Fibroblast of lung (primary cell): ENCODE measurements around the gene USP31. TPM values are rescaled to one million over a fixed set of nuclear protein-coding genes. Genes with fewer than 3 reads are reported as not detected.

Experiments used
- DNase-seq, 2 donors: peaks; one replicate each; pipeline versions ENCODE4 v3.0.0 to v3.0.0-alpha.2; 2010; ENCODE audit warnings: low read depth in 2 of 2
- H2AFZ ChIP-seq: 2 replicates; pipeline ENCODE4 v1.5.1; 2012; ENCODE audit warnings: low read length, control low read depth, inconsistent platforms
- H3K27ac ChIP-seq: 2 replicates; pipeline ENCODE4 v1.5.1; 2011; ENCODE audit warnings: low read length, control low read depth; ENCODE audit not compliant: insufficient read depth
- H3K27me3 ChIP-seq: 2 replicates; pipeline ENCODE4 v1.5.1; 2011; ENCODE audit warnings: mild to moderate bottlenecking, low read length; ENCODE audit not compliant: control insufficient read depth, insufficient read depth
- H3K36me3 ChIP-seq: 2 replicates; pipeline ENCODE4 v1.5.1; 2011; ENCODE audit warnings: low read length; ENCODE audit not compliant: control insufficient read depth, insufficient read depth
- H3K4me1 ChIP-seq: 2 replicates; pipeline ENCODE4 v1.5.1; 2011; ENCODE audit warnings: low read length; ENCODE audit not compliant: control insufficient read depth, insufficient read depth; ENCODE audit errors: extremely low read depth
- H3K4me2 ChIP-seq: 2 replicates; pipeline ENCODE4 v1.5.1; 2011; ENCODE audit warnings: low read length, control low read depth; ENCODE audit not compliant: insufficient read depth; ENCODE audit errors: extremely low read depth
- H3K4me3 ChIP-seq, 4 experiments: fragments of 200-600 bp in 1 of 4; sonication (generic) in 1 of 4; replicated peaks in 1 of 4; 2 replicates each; pipeline ENCODE4 v1.5.1; 2011 to 2016; ENCODE audit warnings: low read length in 4 of 4, low read depth in 3 of 4, mild to moderate bottlenecking in 3 of 4, control low read depth in 2 of 4, inconsistent platforms in 1 of 4, mixed read lengths in 1 of 4; ENCODE audit not compliant: insufficient read depth in 1 of 4; ENCODE audit errors: control extremely low read depth in 1 of 4
- H3K79me2 ChIP-seq: 2 replicates; pipeline ENCODE4 v1.5.1; 2012; ENCODE audit warnings: mild to moderate bottlenecking, low read length, inconsistent platforms; ENCODE audit not compliant: control insufficient read depth, insufficient read depth
- H3K9ac ChIP-seq: 2 replicates; pipeline ENCODE4 v1.5.1; 2011; ENCODE audit warnings: mild to moderate bottlenecking, low read length, control low read depth; ENCODE audit not compliant: insufficient read depth
- H3K9me3 ChIP-seq: 2 replicates; pipeline ENCODE4 v1.5.1; 2012; ENCODE audit warnings: low read depth, low read length; ENCODE audit not compliant: control insufficient read depth, insufficient read depth
- H4K20me1 ChIP-seq: 2 replicates; pipeline ENCODE4 v1.5.1; 2011; ENCODE audit warnings: low read length; ENCODE audit not compliant: control insufficient read depth, insufficient read depth; ENCODE audit errors: extremely low read depth
- CTCF ChIP-seq, 2 donors: IDR thresholded peaks in 1 of 2; conservative IDR thresholded peaks in 1 of 2; 1 replicate in 1 of 2; 2 replicates in 1 of 2; pipeline ENCODE4 v1.5.1; 2011 to 2012; ENCODE audit warnings: low read length in 2 of 2, control low read depth in 1 of 2, inconsistent platforms in 1 of 2, low read depth in 1 of 2, mild to moderate bottlenecking in 1 of 2
- EZH2 ChIP-seq: IDR thresholded peaks from 2 replicates; pipeline ENCODE4 v1.5.1; 2012; ENCODE audit warnings: low read length, control low read depth, mild to moderate bottlenecking; ENCODE audit errors: missing control alignments
- polyA plus RNA-seq, 2 donors: library from polyadenylated mRNA; depleted of rRNA in 1 of 2; stranded (reverse) in 1 of 2; unstranded in 1 of 2; fragments of >200 nt; gene quantifications; 2 replicates each; pipeline ENCODE4 v1.2.1, GENCODE V29; 2011 to 2012; ENCODE audit warnings: missing spikeins in 1 of 2
- total RNA-seq: library from RNA; depleted of rRNA; stranded (reverse); fragments of >200 nt; gene quantifications from 2 replicates; pipeline ENCODE4 v1.2.1, GENCODE V29; 2014

USP31 gene
- total and polyA plus RNA-seq, 2 donors (not counting 1 experiment from before 2014, with no cell fraction given), result 4.8 to 5.8 TPM

DNA sequence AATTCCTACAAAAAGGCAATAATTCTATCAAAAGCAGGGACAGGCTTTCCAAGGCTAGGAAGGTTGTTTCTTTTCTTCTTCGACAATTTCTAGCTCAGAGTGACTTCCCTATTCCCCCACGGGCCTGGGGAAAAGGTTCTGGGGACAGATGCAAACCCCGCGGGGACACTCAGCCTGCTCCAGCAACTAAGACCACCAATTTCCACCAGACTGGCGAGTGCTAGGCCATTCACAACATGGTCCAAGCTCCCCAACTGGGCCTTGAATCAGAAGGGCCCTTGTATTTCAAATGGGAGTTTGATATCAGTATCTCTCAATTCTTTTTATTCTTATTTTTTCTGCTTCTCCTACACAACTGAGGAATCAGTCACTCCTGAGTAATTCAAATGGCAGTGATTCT lies 86.7 kb downstream of the USP31 start:
- DNase-seq, result no peak
- Histone ChIP-seq H3K4me3 (no peak overlapping the region), H3K27ac (no peak overlapping the region), H3K9ac (no peak overlapping the region), H3K27me3 (no peaks in the 10 kb centered on the region), H3K79me2 (no peaks in the 10 kb centered on the region), H2AFZ (no peak overlapping the region), H3K4me2 (no peak overlapping the region), H3K4me1 (no peaks in the 10 kb centered on the region), H3K9me3 (no peaks in the 10 kb centered on the region), H3K36me3 (no peaks in the 10 kb centered on the region), H4K20me1 (no peaks in the 10 kb centered on the region)
- TF ChIP-seq EZH2, result no peak
- no peak for TF ChIP-seq CTCF (conservative IDR thresholded peaks at IDR 0.05 in 1 of 2, IDR thresholded peaks at IDR 0.05 in 1 of 2; ENCODE audit: low read depth in 1 of 2, low read length in 2 of 2)

DNA sequence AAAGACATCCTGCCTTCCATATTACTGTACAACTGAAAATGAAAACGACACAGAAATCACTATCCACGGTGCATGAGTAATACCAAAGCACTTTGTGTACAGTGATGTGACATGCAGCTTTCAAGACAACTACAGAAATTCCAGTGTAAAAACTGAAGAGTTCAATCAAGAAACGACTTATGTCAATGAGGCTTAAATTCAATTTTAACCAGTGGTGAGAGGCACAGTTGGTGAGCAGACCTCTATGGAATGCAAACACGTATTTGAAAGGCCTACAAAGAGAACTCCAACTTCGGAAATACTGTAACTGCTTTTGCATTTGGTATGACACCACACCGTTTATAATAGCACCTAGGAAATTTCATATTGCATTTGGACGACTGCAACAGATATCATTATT lies 87.6 kb downstream of the USP31 start:
- Histone ChIP-seq H3K4me3 (no peak overlapping the region), H3K79me2 (no peaks in the 10 kb centered on the region), H3K9ac (no peak overlapping the region), H2AFZ (no peak overlapping the region), H3K27ac (no peak overlapping the region), H3K27me3 (no peaks in the 10 kb centered on the region), H3K4me2 (no peak overlapping the region), H3K9me3 (no peaks in the 10 kb centered on the region), H4K20me1 (no peaks in the 10 kb centered on the region), H3K4me1 (no peaks in the 10 kb centered on the region), H3K36me3 (no peaks in the 10 kb centered on the region)
- DNase-seq, result peak in 1 of 2 donors; percentile 57
- TF ChIP-seq EZH2 (no peak), CTCF (conservative IDR thresholded peaks at IDR 0.05 in 1 of 2, IDR thresholded peaks at IDR 0.05 in 1 of 2; ENCODE audit: low read depth in 1 of 2, low read length in 2 of 2) (no peak)

DNA sequence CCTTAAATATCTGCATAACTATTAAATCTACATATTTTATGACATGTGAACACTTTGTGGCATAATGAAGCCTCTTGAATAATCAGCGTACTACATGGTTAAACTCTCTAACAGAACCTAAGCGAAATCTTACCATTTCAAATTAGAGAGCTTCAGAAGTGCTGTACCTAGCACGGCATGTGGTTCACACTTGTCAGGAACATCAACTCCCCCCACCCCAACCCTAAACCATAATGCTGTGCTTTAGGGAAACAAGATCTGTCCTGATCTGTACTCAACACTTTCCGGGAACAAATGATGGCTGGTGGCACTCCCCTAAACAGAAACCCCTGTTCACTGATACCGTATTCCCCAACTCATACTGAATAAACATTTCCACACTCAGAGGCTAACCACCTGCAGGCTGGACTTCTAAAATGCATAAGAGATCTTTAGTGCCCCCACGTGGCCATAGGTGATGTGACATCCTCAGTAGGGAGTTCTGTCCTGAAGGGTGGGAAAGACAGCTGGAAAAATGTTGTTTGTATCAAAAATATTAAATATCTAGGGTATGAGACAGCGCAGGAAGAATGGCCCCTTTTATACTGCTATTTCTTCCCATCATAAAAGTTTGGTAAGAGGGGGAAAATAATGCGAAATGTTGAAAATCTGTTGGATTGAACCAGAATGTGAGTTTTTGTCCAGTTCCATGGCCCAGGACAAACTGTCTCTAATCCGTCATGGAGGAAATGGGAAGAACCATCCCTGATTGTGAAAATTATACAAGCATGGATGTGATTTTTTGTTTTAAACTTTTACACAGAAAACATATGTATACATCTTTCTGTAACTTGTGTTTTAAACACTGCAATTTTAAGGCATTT lies 88.6 kb downstream of the USP31 start:
- peak; percentile 59 to 79 for DNase-seq
- Histone ChIP-seq H4K20me1 (no peaks in the 10 kb centered on the region), H3K27ac (no peak overlapping the region), H3K4me2 (no peak overlapping the region), H3K4me1 (no peaks in the 10 kb centered on the region), H3K4me3 (no peak overlapping the region), H3K9me3 (no peaks in the 10 kb centered on the region), H3K79me2 (no peaks in the 10 kb centered on the region), H3K36me3 (no peaks in the 10 kb centered on the region), H3K9ac (no peak overlapping the region), H3K27me3 (no peaks in the 10 kb centered on the region), H2AFZ (no peak overlapping the region)
- TF ChIP-seq EZH2 (no peak), CTCF (conservative IDR thresholded peaks at IDR 0.05 in 1 of 2, IDR thresholded peaks at IDR 0.05 in 1 of 2; ENCODE audit: low read depth in 1 of 2, low read length in 2 of 2) (peak; percentile 88 to 94)
